ENCODE results near the gene XRRA1. TPM values are rescaled to one million over a fixed set of nuclear protein-coding genes. Genes with fewer than 3 reads are reported as not detected.

The XRRA1 gene
- total RNA-seq, 2 donors from 2014 or later = 7.2 to 9.0 TPM

DNA sequence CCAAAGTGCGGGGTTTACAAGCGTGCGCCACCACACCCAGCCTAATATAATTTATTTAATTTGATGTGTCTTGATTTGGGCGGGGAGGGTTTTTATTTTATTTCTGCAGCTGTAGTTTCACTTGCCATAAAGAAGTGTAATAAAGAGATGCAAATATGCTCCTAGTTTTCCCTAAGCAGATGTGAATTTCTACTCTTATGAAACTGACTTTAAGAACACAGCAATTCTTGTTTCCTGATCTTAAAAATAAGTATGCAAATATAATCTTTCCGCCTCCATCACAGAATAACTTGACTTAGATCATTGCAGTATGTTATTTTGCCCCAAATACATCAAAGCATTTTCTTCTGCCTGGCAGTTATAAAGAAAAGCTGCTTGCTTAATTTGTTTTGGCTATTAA is 4.6 kb upstream of the XRRA1 start:
- H3K4me3 Mint-ChIP-seq = no peak overlapping the region
- H3K4me1 Mint-ChIP-seq = peaks cover 21% of the 10 kb centered on the region
- Histone ChIP-seq H3K4me3 (ENCODE audit: low read length) (no peak overlapping the region), H3K4me1 (ENCODE audit: control insufficient read depth, insufficient read depth, low read length) (no peaks in the 10 kb centered on the region), H3K9me3 (ENCODE audit: control insufficient read depth, low read length) (peaks cover 5% of the 10 kb centered on the region), H3K27ac (ENCODE audit: low read depth, low read length) (no peak overlapping the region), H3K9ac (ENCODE audit: extremely low read depth, low read length, poor library complexity, severe bottlenecking) (no peak overlapping the region), H3K27me3 (ENCODE audit: control insufficient read depth, insufficient read depth, low read length, poor library complexity, severe bottlenecking) (no peaks in the 10 kb centered on the region), H3K36me3 (ENCODE audit: control insufficient read depth, insufficient read depth, low read length) (peaks cover 40% of the 10 kb centered on the region)
- H3K27ac Mint-ChIP-seq = no peak overlapping the region
- no peaks in the 10 kb centered on the region for H3K9me3 Mint-ChIP-seq
- no peak for TF ChIP-seq CTCF (conservative IDR thresholded peaks at IDR 0.05)
- H3K27me3 Mint-ChIP-seq (ENCODE audit: insufficient read depth) = no peaks in the 10 kb centered on the region
- WGBS, 2 experiments (ENCODE audit: insufficient coverage in 1 of 2, insufficient read length in 1 of 2) = 96 to 100% methylated on average over 1 to 3 of the region's 5 CpGs
- DNase-seq = no peak
- peaks cover 27% of the 10 kb centered on the region for H3K36me3 Mint-ChIP-seq (ENCODE audit: low read depth)

GRCh38 chr11:74952752-74953151 is 3.9 kb upstream of the XRRA1 start:
- no peak overlapping the region for H3K27ac ChIP-seq (ENCODE audit: low read depth, low read length)
- H3K36me3 ChIP-seq (ENCODE audit: control insufficient read depth, insufficient read depth, low read length) = peaks cover 36% of the 10 kb centered on the region
- Mint-ChIP-seq H3K4me1 (peaks cover 21% of the 10 kb centered on the region), H3K4me3 (no peak overlapping the region), H3K27ac (no peak overlapping the region), H3K27me3 (ENCODE audit: insufficient read depth) (no peaks in the 10 kb centered on the region), H3K36me3 (ENCODE audit: low read depth) (peaks cover 27% of the 10 kb centered on the region), H3K9me3 (no peaks in the 10 kb centered on the region)
- peaks cover 5% of the 10 kb centered on the region for H3K9me3 ChIP-seq (ENCODE audit: control insufficient read depth, low read length)
- H3K4me1 ChIP-seq (ENCODE audit: control insufficient read depth, insufficient read depth, low read length) = no peaks in the 10 kb centered on the region
- H3K9ac ChIP-seq (ENCODE audit: extremely low read depth, low read length, poor library complexity, severe bottlenecking) = no peak overlapping the region
- H3K27me3 ChIP-seq (ENCODE audit: control insufficient read depth, insufficient read depth, low read length, poor library complexity, severe bottlenecking) = no peaks in the 10 kb centered on the region
- H3K4me3 ChIP-seq (ENCODE audit: low read length) = no peak overlapping the region
- TF ChIP-seq CTCF (conservative IDR thresholded peaks at IDR 0.05) = no peak
- 95 to 100% methylated on average over 1 to 2 of the region's 2 CpGs for WGBS, 2 experiments (ENCODE audit: insufficient coverage in 1 of 2, insufficient read length in 1 of 2)
- no peak for DNase-seq

DNA sequence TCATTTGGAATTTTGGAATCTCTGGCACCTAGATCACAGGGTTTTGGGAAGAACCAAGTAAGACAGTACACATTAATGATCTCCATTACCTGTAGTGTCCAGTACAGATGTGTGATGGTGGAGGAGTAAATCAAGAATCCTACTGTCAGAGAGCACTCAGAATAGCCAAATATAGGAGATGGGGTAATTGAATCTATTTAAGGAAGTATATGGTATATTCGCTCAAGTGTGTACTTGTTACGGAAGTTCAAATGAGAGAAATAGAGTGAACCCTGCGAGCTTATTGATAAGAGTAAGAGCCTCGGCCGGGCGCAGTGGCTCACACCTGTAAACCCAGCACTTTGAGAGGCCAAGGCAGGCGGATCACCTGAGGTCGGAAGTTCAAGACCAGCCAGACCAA is 2.3 kb upstream of the XRRA1 start:
- H3K27ac Mint-ChIP-seq = no peak overlapping the region
- H3K4me1 Mint-ChIP-seq = peaks cover 17% of the 10 kb centered on the region
- H3K27me3 Mint-ChIP-seq (ENCODE audit: insufficient read depth) = no peaks in the 10 kb centered on the region
- no peak overlapping the region for H3K4me3 Mint-ChIP-seq
- H3K9ac ChIP-seq (ENCODE audit: extremely low read depth, low read length, poor library complexity, severe bottlenecking) = no peak overlapping the region
- peaks cover 36% of the 10 kb centered on the region for H3K36me3 ChIP-seq (ENCODE audit: control insufficient read depth, insufficient read depth, low read length)
- no peak overlapping the region for H3K27ac ChIP-seq (ENCODE audit: low read depth, low read length)
- no peak overlapping the region for H3K4me3 ChIP-seq (ENCODE audit: low read length)
- 91 to 97% methylated on average over 5 to 8 of the region's 8 CpGs for WGBS, 2 experiments (ENCODE audit: insufficient coverage in 1 of 2, insufficient read length in 1 of 2)
- no peak for TF ChIP-seq CTCF (conservative IDR thresholded peaks at IDR 0.05)
- no peak for DNase-seq
- peaks cover 24% of the 10 kb centered on the region for H3K36me3 Mint-ChIP-seq (ENCODE audit: low read depth)
- no peaks in the 10 kb centered on the region for H3K27me3 ChIP-seq (ENCODE audit: control insufficient read depth, insufficient read depth, low read length, poor library complexity, severe bottlenecking)
- no peaks in the 10 kb centered on the region for H3K9me3 Mint-ChIP-seq
- no peaks in the 10 kb centered on the region for H3K4me1 ChIP-seq (ENCODE audit: control insufficient read depth, insufficient read depth, low read length)
- peaks cover 5% of the 10 kb centered on the region for H3K9me3 ChIP-seq (ENCODE audit: control insufficient read depth, low read length)
